Lung (tissue), 12 donors: ENCODE data around the gene SDHAF2. TPM values are rescaled to one million over a fixed set of nuclear protein-coding genes. Genes with fewer than 3 reads are reported as not detected.

Source experiments
- ATAC-seq: fragments of 200-7000 bp; cut with Tn5 transposase; one replicate; pipeline ENCODE4 v1.9.1; 2020; ENCODE audit warnings: moderate number of reproducible peaks; ENCODE audit not compliant: insufficient read depth, low FRiP score
- DNase-seq, 3 donors: peaks; one replicate each; pipeline ENCODE4 v3.0.0-alpha.2; 2013 to 2017
- H3K27ac ChIP-seq, 2 donors: one replicate each; pipeline ENCODE4 v1.5.1; 2013; ENCODE audit warnings: mild to moderate bottlenecking in 2 of 2, moderate library complexity in 2 of 2, control low read depth in 1 of 2, inconsistent platforms in 1 of 2, low read depth in 1 of 2, low read length in 1 of 2
- H3K27me3 ChIP-seq, 3 donors: one replicate each; pipeline ENCODE4 v1.5.1; 2013; ENCODE audit warnings: low read length in 2 of 3; ENCODE audit not compliant: control insufficient read depth in 3 of 3, insufficient read depth in 3 of 3
- H3K36me3 ChIP-seq, 4 donors: one replicate each; pipeline ENCODE4 v1.5.1; 2013; ENCODE audit warnings: low read length in 4 of 4, mild to moderate bottlenecking in 1 of 4, moderate library complexity in 1 of 4; ENCODE audit not compliant: control insufficient read depth in 4 of 4, insufficient read depth in 4 of 4
- H3K4me1 ChIP-seq, 5 donors: one replicate each; pipeline ENCODE4 v1.5.1; 2013; ENCODE audit warnings: low read length in 5 of 5, mild to moderate bottlenecking in 2 of 5, moderate library complexity in 1 of 5; ENCODE audit not compliant: control insufficient read depth in 5 of 5, insufficient read depth in 5 of 5
- H3K4me3 ChIP-seq: one replicate; pipeline ENCODE4 v1.5.1; 2013; ENCODE audit warnings: mild to moderate bottlenecking, control low read depth, moderate library complexity
- H3K9ac ChIP-seq, 2 donors: one replicate each; pipeline ENCODE4 v1.5.1; 2013; ENCODE audit warnings: low read length in 2 of 2, control low read depth in 1 of 2; ENCODE audit not compliant: insufficient read depth in 1 of 2
- H3K9me3 ChIP-seq, 4 donors: one replicate each; pipeline ENCODE4 v1.5.1; 2013; ENCODE audit warnings: low read length in 3 of 4, mild to moderate bottlenecking in 1 of 4, moderate library complexity in 1 of 4; ENCODE audit not compliant: control insufficient read depth in 4 of 4, insufficient read depth in 3 of 4
- WGBS, 2 donors: extraction: QIAGEN DNeasy Blood & Tissue Kit; methylation state at CpG; one replicate each; pipeline ENCODE4 v1.1.7; 2013; 5-methylcytosine and 5-hydroxymethylcytosine counted together
- polyA plus RNA-seq, 2 donors: library from polyadenylated mRNA; stranded (reverse); fragments of 200-250 nt; gene quantifications; one replicate each; pipeline ENCODE4 v1.2.1, GENCODE V29; 2013
- total RNA-seq, 2 donors: library from RNA; depleted of rRNA in 1 of 2; stranded (reverse); fragments of >200 nt in 1 of 2; gene quantifications; one replicate each; pipeline ENCODE4 v1.2.1, GENCODE V29; 2014 to 2021
- TF ChIP-seq, protein P1 (sequence below): IDR thresholded peaks from 2 replicates; pipeline ENCODE4 v1.5.1; 2012; ENCODE audit warnings: mild to moderate bottlenecking; ENCODE audit errors: control extremely low read depth, extremely low read depth
- donor health status: control.
- donor health status: control.
- donor health status: Bipolar disorder and iron deficiency.
- donor health status: healthy.
- donor health status: DM: yes; HTN: yes; CAD: no.

SDHAF2 gene
- total and polyA plus RNA-seq, 4 donors: 39.6 to 53.4 (median 43.9) TPM

DNA sequence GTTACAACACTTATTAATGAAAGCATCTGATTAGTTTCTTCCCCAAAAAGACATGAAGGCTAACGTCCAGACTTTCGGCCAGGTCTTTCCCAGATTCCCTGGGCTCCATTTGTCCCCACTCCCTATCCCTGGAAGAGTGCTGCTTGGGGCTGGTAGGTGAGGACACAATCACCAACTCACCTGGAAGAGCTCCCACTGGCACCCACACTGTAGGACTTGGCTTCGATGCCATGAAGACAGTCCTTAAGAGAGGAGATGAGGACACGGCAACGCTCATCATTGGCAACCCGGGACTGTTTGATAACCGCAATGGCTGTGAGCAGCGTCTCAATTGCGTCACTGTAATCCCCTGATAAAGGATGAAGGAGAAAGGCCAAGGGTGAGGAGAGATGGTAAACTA lies 18.3 kb upstream of the SDHAF2 start:
- DNase-seq (no peak), ATAC-seq (no peak)
- no peaks in the 10 kb centered on the region for H3K9me3 ChIP-seq
- H3K36me3 ChIP-seq: peaks cover 43 to 72% (median 57%) of the 10 kb centered on the region in 4 donors
- H3K4me3 ChIP-seq: no peak overlapping the region
- no peaks in the 10 kb centered on the region for H3K27me3 ChIP-seq
- no peak overlapping the region for H3K9ac ChIP-seq
- TF ChIP-seq, protein P1, sequence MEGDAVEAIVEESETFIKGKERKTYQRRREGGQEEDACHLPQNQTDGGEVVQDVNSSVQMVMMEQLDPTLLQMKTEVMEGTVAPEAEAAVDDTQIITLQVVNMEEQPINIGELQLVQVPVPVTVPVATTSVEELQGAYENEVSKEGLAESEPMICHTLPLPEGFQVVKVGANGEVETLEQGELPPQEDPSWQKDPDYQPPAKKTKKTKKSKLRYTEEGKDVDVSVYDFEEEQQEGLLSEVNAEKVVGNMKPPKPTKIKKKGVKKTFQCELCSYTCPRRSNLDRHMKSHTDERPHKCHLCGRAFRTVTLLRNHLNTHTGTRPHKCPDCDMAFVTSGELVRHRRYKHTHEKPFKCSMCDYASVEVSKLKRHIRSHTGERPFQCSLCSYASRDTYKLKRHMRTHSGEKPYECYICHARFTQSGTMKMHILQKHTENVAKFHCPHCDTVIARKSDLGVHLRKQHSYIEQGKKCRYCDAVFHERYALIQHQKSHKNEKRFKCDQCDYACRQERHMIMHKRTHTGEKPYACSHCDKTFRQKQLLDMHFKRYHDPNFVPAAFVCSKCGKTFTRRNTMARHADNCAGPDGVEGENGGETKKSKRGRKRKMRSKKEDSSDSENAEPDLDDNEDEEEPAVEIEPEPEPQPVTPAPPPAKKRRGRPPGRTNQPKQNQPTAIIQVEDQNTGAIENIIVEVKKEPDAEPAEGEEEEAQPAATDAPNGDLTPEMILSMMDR: no peak
- no peak overlapping the region for H3K27ac ChIP-seq
- 83 to 86% methylated on average over 9 of the region's 9 CpGs for WGBS, 2 donors
- no peaks in the 10 kb centered on the region for H3K4me1 ChIP-seq

GRCh38 chr11:61413496-61413895 lies 16.4 kb upstream of the SDHAF2 start:
- WGBS, 2 donors: 84 to 90% methylated on average over 3 of the region's 3 CpGs
- H3K27ac ChIP-seq: no peak overlapping the region
- H3K4me3 ChIP-seq: no peak overlapping the region
- no peak for ATAC-seq
- peaks cover 53 to 78% (median 57%) of the 10 kb centered on the region in 4 donors for H3K36me3 ChIP-seq
- no peaks in the 10 kb centered on the region for H3K9me3 ChIP-seq
- H3K9ac ChIP-seq: no peak overlapping the region
- no peaks in the 10 kb centered on the region for H3K27me3 ChIP-seq
- peaks cover 0 to 5% (median 0%) of the 10 kb centered on the region in 5 donors for H3K4me1 ChIP-seq
- TF ChIP-seq, protein P1: no peak
- DNase-seq: no peak

GRCh38 chr11:61414547-61414946 lies 15.4 kb upstream of the SDHAF2 start:
- DNase-seq: no peak
- Histone ChIP-seq H3K4me1 (peaks cover 0 to 5% (median 0%) of the 10 kb centered on the region in 5 donors), H3K4me3 (no peak overlapping the region), H3K27me3 (no peaks in the 10 kb centered on the region), H3K9me3 (no peaks in the 10 kb centered on the region), H3K27ac (no peak overlapping the region), H3K36me3 (peaks cover 55 to 78% (median 59%) of the 10 kb centered on the region in 4 donors), H3K9ac (no peak overlapping the region)
- TF ChIP-seq, protein P1: no peak
- WGBS, 2 donors: 25 to 42% methylated on average over 2 of the region's 2 CpGs
- ATAC-seq: no peak

- TF ChIP-seq, protein P1: no peak
Measured at GRCh38 chr11:61415381-61415780, 14.5 kb upstream of the SDHAF2 start.

More at GRCh38 chr11:61415381-61415780, 14.5 kb upstream of the SDHAF2 start:
- Histone ChIP-seq H3K4me3 (no peak overlapping the region), H3K27me3 (no peaks in the 10 kb centered on the region), H3K36me3 (peaks cover 54 to 78% (median 62%) of the 10 kb centered on the region in 4 donors), H3K9ac (no peak overlapping the region), H3K9me3 (no peaks in the 10 kb centered on the region), H3K4me1 (peaks cover 0 to 5% (median 0%) of the 10 kb centered on the region in 5 donors), H3K27ac (no peak overlapping the region)
- ATAC-seq (no peak), DNase-seq (no peak)
- 88 to 93% methylated on average over 6 of the region's 6 CpGs for WGBS, 2 donors
